Renal cortical epithelial cell (primary cell): Measurements from ENCODE around the gene ZNF557. TPM values are rescaled to one million over a fixed set of nuclear protein-coding genes. Genes with fewer than 3 reads are reported as not detected.

Experiments
- DNase-seq: peaks from one replicate; pipeline ENCODE4 v3.0.0-alpha.2; 2011; ENCODE audit warnings: low read depth
- total RNA-seq: library from RNA; depleted of rRNA; stranded (reverse); fragments of >200 nt; gene quantifications from 2 replicates; pipeline ENCODE4 v1.2.3, GENCODE V29; 2014

The ZNF557 gene
- total RNA-seq, 1 donor from 2014 or later = 21.6 TPM

DNA sequence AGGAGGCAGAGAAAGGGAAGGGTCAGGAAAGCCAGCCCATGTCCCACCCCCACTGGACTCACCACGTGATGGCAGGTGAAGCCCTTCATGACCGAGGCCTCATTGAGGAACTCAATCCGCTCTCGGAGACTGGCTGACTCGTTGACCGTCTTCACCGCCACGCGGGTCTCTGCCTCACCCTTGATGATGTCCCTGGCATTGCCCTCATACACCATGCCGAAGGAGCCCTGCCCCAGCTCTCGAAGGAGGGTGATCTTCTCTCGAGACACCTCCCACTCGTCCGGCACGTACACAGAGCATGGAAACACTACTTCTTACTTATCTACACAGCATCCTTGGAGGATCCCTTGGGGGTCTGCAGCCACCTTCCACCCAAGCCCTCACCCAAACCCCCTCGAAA is 55.7 kb downstream of the ZNF557 start:
- DNase-seq = no peak

DNA sequence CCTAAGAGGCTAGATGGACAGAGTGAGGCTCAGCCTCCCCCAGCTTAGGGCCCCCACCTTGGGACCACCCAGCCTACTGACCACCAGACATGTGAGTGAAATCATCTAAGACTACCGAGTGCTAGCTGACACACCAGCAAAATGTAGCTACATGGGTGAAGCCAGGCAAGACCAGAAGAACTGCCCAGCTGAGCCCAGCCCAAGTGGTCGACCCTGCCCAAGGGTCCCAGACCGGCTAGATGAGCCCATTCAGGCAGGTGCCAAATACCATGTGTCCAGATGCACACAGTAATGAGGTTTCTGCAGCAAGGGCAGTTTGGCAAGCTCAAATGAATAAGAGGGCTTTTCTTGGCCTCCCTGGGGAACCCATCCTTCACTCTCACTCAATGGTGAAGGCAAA is 56.6 kb downstream of the ZNF557 start:
- DNase-seq = no peak

DNA sequence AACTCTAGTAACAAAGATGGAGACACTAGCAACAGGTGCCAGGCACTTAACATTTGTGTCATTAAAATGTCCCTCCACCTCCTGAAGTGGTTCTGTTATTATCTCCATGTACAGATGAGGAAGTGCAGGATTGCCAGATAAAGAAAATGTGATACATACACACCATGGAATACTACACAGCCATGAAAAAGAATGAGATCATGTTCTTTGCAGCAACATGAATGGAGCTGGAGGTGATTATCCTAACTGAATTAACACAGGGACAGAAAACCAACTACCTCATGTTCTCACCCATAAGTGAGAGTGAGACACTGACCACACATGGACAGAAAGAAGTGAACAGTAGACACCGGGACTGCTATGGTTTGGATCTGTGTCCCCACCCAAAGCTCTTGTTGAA is 60.5 kb downstream of the ZNF557 start:
- no peak for DNase-seq

DNA sequence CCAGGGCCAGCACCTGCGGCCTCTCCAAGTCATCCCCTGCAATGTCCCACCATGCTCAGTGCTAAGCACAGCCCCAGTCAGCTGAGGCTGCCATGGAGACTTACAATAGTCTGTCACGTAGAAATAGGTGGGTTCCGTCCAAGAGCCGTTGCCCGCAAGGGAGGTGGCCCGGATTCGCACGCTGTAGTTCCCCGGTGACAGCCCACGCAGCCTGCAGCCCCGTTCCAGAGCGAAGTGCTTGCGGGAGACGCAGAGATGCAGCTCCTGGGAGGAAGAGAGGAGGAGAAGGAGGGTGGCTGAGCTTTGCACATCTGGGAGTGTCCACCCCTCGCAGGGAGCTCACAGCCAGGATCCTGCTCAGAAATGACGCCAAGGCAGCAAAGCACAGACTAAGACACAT is 62.6 kb downstream of the ZNF557 start:
- no peak for DNase-seq

DNA sequence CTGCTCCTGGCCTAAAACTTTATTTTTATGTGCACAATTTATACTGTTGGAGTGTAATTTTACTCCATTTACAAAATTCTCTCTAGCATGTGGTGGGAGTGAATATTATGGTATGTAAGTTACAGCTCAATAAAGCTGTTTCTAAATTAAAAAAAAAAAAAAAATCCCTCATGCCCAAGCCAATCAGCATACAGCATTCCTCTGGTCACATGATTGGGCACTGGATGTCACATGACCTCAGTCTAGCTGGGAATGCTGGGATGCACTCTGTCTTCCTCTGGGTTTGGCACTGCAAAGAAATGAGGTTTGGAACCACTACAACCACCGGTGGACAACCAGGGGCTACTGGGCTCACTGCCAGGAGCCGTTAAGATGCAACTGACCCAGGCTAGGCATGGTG is 67.6 kb downstream of the ZNF557 start:
- no peak for DNase-seq

Other genes starting within 250 kb of the ZNF557 start
- not detected in 2 replicates for gene ADGRE1, start 182.1 kb upstream of the ZNF557 start, total RNA-seq
- not detected in 2 replicates for gene MBD3L2B, start 48.3 kb upstream of the ZNF557 start, total RNA-seq
- not detected in 2 replicates for gene MBD3L5, start 39.1 kb upstream of the ZNF557 start, total RNA-seq
- not detected in 2 replicates for gene MBD3L4, start 29.5 kb upstream of the ZNF557 start, total RNA-seq
- not detected in 2 replicates for gene MBD3L2, start 20.4 kb upstream of the ZNF557 start, total RNA-seq
- gene MBD3L3, start 11.0 kb upstream of the ZNF557 start, total RNA-seq = not detected in 2 replicates
- 3.8 and 19.8 TPM in 2 replicates for gene INSR, start 224.7 kb downstream of the ZNF557 start, total RNA-seq